ENCODE results near the gene EFCAB7. TPM values are rescaled to one million over a fixed set of nuclear protein-coding genes. Genes with fewer than 3 reads are reported as not detected.

Gene EFCAB7
- total and polyA plus RNA-seq, 2 of the 13 experiments (the other 11 are each of a cell fraction or from before 2014, with no cell fraction given): 1.7 to 5.4 TPM

DNA sequence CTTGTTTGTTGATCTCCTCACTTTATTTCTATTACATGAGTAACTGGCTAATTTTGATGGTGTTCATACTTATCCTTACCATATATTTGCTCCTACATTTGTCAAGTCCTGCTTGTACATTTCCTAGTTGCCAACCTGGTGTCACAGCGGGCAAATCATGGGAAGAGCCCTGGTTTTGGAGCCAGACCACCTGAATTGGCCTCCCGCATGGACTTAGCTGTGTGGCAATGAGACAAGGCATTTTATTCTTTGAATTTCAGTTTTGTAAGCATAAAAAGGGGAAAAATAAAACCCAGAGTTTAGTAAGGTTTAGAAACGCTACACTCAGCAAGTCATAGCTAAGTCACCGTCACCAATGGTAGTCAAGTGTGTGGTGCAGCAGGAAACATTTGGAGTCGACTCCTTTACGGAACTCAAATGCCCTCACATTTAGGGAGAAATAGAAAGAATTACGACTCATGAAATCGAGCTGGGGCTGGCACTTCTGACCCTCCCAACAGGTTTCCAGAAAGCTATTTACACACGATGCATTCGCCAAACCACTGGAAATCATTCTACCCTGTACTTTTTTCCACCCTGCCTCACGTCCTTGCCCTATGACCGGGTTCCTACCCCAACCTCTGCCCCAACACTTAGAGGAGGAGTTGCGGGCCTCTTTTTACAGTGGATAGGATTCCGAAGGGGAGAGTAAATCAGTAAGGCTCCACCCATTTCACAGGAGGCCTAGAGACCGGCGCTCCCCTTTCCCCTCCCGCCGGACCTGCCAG lies 69.4 kb downstream of the EFCAB7 start (continued):
- TF ChIP-seq NFAT5 (CRISPR knock-in tag; IDR thresholded peaks at IDR 0.05) (no peak), SP5 (CRISPR knock-in tag; IDR thresholded peaks at IDR 0.05; ENCODE audit: borderline replicate concordance, low read depth) (peak; percentile 59; the same call in 1 of the 2 replicates), ZNF318 (CRISPR knock-in tag; IDR thresholded peaks at IDR 0.05) (no peak), SNAI1 (CRISPR knock-in tag; IDR thresholded peaks at IDR 0.05; ENCODE audit: borderline replicate concordance) (no peak), HNF4A (CRISPR knock-in tag; IDR thresholded peaks at IDR 0.05) (peak; percentile 61), ETV6 (CRISPR knock-in tag; conservative IDR thresholded peaks at IDR 0.05) (0 out of 2 replicates have a peak, but pooled peaks have one; percentile 35), ZSCAN21 (CRISPR knock-in tag; IDR thresholded peaks at IDR 0.05; ENCODE audit: borderline replicate concordance) (no peak), SUZ12 (IDR thresholded peaks at IDR 0.05; ENCODE audit: low read depth, low read length) (no peak), SMARCE1 (IDR thresholded peaks at IDR 0.05; ENCODE audit: borderline replicate concordance) (no peak)
- TF ChIP-seq, protein P1, sequence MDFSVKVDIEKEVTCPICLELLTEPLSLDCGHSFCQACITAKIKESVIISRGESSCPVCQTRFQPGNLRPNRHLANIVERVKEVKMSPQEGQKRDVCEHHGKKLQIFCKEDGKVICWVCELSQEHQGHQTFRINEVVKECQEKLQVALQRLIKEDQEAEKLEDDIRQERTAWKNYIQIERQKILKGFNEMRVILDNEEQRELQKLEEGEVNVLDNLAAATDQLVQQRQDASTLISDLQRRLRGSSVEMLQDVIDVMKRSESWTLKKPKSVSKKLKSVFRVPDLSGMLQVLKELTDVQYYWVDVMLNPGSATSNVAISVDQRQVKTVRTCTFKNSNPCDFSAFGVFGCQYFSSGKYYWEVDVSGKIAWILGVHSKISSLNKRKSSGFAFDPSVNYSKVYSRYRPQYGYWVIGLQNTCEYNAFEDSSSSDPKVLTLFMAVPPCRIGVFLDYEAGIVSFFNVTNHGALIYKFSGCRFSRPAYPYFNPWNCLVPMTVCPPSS (IDR thresholded peaks at IDR 0.05): no peak
- TF ChIP-seq, protein P2, sequence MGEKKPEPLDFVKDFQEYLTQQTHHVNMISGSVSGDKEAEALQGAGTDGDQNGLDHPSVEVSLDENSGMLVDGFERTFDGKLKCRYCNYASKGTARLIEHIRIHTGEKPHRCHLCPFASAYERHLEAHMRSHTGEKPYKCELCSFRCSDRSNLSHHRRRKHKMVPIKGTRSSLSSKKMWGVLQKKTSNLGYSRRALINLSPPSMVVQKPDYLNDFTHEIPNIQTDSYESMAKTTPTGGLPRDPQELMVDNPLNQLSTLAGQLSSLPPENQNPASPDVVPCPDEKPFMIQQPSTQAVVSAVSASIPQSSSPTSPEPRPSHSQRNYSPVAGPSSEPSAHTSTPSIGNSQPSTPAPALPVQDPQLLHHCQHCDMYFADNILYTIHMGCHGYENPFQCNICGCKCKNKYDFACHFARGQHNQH (CRISPR knock-in tag; IDR thresholded peaks at IDR 0.05): no peak
